Activated T-cell treated with anti-CD3 and anti-CD28 coated beads for 24 hours (primary cell): ENCODE data around the gene KIF19.
A peak's percentile ranks its signal among the peaks of the same experiment; 100 is the strongest.

ENCODE experiments used
- DNase-seq: peaks from one replicate; pipeline ENCODE4 v3.0.0-alpha.2; 2020; ENCODE audit warnings: low read depth

KIF19 gene

DNA sequence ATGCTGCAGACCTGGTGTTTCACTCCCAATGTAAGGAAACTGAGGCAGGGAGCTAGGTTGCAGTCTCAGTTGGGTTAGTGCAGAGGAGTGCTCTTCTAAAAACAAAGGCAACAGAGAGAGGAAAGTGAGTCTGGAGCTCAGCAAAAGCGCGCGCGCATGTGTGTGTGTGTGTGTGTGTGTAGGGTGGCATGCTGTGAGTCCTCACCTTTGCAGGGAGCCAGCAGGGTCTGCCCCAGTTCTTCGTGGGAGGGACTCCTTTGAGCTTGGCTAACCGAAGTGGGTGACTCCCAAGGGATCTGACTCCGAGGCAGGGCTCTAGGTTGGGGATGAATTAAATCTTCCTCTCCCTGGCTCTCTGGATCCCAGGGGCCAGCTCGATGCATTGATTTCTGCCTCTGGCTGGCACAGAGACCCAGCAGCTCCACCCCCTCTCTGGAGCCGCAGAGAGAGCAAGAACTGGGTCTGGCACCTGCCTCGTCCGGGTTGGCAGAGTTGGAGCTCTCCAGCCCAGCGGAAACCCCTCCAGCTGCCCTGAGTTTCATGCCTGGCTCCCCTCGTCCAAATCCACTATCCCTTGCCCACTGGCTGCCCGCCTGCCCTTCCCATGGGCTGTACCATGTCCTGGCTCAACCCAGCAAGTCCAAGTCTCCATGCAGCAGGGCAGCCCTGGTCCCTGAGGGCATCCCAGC lies 36.9 kb downstream of the KIF19 start:
- no peak for DNase-seq

DNA sequence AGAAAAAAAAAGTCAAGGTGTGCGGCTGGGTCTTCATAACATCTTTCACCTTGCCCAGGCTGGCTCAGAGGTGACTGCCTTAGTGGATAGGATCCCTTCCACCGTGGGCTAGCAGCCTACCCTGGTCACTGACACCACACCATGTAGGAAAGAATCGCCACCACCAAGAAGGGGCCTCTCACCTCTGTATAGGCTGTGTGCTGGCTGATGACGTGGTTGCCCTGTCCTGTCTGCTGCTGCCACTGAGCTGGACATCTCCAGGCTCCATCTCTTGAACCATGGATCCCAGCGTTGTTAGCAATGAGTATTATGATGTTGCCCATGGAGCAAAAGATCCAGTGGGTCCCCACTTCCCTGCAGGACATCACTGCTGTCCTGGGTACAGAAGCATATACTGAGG lies 41.2 kb downstream of the KIF19 start, which contains the start of gene GPR142:
GPR142 (plus strand) TSS at position 301 of the 400 bp plus-strand sequence. CDS start 2,035 bp downstream, outside the sequence.
- DNase-seq = no peak

DNA sequence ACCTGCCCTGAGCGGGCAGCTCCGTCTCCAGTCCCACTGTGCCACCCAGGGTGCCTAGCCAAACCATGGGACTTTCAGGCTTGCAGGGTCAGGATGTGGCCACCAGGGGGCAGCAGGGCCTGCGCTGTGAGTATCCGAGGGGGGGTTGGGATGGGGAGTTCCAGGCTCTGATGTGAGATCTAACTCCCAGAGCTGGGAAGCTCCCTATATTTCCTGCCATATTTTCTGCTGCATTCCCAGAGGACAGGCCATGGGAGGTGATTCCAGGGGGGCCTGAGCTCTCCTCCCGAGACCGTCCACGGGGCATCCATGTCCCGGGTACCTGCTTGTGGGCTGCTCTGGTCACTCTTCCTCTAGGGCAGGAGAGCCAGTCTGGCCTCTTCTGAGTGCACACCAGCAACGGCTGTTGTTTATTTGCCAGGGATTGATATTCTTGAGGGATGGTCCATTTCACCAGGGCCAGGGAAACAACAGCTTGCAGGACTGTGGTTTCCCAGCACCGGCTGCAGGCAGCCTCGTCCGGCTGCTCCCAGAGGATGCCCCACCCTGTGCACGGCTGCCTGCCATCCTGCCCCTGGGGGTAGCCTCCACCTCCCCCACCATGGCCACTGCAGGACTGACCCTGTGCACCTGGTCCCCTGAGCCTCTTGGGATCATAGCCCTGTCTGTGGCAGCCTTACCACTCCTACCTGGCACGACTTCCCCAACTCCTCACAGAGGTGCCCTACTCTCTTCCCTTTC lies 42.5 kb downstream of the KIF19 start:
- DNase-seq = peak; percentile 64

DNA sequence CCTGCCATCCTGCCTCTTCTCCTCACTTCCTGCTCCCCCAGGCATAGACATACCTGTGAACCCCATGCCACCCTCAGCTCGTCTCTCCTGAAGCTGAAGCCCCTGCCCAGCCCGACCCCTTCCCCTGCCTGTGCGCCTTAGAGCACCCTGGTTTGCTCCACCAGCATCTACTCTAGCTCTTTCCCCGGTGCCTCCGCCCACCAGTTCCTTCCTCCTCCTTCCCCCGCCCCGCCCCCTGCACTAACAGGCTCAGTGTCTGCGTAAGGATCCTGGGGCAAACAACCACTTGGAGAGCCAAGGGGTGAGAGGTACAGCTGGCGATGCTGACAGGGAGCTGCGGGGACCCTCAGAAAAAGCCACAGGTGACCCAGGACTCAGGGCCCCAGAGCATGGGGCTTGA lies 43.2 kb downstream of the KIF19 start:
- peak; percentile 47 for DNase-seq

DNA sequence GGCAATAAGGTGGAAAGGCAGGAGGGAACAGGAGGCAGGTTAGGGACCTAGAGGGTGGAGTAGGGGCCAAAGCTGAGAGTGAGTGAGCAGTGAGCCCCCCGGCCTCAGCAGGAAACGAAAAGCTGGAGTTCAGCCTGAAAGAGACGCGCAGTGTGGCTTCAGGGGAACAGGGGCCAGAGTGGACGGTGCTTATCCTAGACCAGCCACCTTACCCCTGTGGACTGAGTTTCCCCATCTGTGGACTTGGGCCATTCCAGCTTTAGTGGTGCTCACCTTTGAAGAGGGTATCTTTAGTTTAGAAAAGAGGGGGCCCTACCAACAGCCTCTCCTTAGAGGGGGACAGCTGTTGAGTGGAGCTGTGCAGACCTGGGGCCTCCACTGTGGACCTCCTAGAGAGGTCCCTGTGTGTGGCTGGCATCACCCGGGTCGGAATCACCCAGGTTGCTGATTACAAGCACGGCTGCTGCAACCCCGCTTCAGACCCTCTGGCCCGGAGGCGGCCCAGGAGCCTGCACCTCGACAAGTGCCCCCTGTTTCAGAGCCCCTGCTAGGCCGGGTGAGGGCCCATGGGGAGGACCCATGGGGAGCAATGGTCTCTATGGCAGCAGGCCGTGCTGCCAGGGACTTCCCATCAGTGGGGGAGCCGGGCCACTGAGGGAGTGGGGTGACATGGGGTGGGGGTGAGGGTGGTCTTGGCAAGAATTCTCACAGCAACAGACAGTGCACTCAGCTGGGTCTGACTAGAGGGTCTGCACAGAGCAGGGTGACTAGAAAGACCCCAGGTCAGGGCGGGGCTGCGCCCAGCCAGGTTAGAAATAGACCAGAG lies 43.9 kb downstream of the KIF19 start:
- DNase-seq = no peak

DNA sequence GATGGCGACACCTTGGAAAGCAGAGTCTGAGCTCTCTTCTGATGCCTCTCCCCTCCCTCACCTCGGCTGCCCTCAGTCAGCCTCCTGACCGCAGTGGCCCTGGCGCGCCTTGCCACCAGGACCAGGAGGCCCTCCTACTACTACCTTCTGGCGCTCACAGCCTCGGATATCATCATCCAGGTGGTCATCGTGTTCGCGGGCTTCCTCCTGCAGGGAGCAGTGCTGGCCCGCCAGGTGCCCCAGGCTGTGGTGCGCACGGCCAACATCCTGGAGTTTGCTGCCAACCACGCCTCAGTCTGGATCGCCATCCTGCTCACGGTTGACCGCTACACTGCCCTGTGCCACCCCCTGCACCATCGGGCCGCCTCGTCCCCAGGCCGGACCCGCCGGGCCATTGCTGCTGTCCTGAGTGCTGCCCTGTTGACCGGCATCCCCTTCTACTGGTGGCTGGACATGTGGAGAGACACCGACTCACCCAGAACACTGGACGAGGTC lies 45.7 kb downstream of the KIF19 start:
- no peak for DNase-seq

DNA sequence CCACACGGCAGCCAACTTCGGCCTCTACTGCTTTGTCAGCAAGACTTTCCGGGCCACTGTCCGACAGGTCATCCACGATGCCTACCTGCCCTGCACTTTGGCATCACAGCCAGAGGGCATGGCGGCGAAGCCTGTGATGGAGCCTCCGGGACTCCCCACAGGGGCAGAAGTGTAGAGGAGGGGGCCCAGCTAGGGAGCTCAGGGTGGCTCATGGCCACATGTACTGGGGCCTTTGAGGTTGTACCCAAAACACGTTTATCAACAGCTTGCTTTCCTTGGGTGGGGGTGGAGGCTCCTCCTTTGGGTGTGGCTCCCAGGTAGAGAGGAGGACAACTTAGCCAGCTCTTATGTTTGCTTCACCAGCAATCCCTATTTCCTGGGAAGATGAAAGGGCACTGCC lies 46.4 kb downstream of the KIF19 start:
- DNase-seq = no peak

DNA sequence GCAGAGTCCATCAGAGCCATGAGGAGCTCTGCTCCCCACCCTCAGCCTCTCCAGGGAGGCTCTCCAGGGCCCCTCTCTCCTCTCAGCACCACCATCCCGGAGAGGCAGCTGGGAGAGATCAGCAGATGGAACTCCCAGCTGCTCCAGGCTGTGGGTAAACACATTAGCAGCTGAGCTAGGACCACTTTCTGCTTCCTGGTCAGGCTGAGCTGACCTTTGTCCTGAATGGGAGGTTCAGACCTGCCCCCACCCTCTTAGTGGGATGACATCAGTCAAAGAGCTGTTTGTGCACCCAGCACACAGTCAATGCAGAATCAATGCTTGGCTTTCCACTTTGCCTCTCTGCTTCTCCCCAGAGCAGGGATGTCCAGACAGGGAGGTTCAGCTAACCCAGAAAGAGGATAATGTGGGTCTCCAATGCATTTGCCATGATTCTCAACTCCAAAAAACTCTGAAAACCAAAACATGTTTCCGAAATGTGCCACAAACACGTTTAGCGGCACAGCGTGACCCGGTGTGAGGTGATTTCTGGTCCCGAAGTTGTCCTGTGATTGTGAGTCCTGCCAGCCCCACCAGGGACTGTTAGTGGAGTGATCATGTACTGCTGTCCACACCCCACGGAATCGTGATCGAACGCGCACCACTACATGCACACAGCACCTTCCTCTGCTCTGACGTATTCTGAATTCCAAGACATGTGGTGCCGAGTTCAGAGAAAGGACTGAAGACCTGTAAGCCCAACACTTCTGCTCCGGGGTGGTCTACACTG lies 48.0 kb downstream of the KIF19 start:
- no peak for DNase-seq

DNA sequence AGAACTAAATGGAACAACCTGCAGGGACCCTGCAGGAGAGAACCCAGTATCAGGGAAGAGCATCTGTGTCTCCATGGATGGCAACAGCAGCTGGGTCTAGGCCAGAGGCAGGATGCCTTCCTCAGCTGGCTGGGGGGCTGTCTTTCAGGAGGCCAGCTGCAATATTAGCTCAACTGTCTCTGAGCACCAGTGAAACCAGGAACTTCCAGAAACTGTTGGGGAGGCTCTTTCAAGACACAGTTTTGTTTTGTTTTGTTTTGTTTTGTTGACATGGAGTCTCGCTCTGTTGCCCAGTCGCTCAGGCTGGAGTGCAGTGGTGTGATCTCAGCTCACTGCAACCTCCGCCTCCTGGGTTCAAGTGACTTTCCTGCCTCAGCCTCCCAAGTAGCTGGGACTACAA lies 48.8 kb downstream of the KIF19 start:
- DNase-seq = no peak

DNA sequence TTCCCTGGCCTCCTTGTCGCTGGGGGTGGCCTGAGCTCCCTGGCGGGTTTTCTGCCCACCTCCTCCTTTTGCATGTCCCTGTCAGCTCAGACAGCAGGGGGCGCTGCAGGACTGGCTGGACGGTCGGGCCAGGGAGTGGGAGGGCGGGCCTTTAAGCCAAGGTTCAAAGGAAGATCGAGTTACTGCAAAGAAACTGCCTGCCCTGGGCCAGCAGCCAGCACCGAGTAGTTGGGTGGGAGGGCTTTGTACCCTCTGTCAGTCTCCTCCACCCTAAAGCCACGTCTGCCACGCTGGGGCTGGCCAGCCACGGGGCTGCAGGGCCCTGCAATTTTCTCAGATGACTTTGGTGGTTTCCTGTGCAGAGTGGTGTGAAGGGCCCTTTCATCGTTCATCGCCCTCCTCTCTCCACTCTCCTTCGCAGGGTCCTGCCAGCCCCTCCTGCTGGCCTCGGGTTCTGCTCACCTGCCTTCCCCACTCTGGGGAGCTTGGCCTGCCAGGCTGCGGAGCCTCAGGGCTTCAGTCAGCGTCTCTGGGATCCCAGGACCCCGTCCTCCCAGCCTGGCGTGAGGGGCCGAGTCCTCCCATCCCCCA lies 53.6 kb downstream of the KIF19 start:
- peak; percentile 86 for DNase-seq

DNA sequence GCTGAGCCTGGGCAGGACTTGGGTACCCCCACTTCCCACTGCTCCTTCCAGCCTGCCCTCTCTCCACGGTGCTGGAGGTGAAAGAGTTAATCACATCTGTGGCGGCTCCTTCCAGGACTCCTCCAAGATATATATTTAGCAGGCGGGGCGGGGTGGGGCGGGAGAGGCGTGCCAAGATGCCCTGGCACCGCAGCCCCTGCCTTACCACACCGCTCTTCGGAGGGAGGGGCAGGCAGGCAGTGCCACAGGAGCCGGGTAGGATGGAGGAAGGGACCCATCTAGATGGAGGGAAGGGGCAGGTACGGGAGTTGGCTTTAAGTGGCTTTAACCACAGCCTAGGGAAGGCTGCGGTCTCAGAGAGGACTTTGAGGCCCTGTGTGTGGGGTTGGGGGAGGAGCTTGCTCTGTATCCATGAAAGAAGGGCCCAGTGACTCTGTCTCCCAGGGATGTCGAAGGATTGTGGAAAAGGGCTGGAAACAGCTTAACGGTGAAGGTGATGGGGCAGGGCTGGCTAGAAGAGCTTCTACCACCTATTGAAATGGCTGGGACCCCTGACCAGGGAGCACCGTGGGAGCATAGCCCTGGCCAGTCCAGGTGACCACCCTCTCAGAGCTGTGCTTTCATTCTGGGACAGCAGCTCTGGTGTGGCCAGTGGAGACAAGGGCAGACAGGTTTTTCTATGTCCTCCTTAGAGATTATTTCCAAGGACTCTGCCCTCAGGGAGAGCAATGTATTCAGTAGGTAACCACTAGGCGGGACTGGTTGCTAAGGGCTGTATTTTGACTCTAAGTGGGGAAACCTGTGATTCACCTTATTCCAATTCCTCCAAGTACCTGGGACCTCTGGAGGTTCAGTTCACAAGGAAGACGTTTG lies 54.3 kb downstream of the KIF19 start:
- DNase-seq = no peak

DNA sequence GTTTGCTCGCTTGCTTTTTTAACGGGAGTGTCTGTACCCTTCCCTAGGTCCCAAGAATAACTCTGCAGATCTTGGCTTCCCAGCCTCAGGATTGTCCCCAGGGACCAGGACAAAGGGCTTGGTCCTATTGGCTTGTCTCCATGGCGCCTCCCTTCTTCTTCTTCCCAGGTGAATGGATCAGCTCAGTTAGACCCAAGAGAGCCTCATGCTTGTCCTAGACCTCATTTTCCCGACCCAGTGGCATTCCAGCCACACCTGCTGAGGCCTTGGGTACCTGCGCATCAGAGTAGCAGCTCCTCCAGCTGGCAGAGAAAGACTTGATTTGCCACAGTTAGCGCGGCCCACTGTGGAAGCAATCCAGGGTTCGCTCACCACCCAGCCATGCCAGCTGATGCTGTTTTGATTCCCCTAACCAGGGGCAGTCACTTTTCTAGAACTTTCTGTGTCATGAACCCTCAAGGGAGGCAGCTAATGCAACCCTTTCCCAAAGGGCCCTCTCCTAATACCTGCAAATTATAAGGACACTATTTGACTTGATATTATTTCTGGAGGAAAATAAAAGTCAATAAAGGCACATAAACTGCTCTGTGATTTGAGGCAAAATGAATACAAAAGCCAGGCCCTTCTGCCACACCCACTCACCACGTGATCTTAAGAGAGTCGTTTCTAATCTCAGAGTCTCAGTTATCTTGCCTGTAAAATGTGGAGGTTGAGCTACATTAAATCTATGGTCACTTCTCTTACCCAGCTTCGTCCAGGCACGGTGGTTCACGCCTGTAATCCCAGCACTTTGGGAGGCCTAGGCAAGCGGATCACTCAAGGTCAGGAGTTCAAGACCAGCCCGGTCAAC lies 55.2 kb downstream of the KIF19 start:
- DNase-seq = no peak

DNA sequence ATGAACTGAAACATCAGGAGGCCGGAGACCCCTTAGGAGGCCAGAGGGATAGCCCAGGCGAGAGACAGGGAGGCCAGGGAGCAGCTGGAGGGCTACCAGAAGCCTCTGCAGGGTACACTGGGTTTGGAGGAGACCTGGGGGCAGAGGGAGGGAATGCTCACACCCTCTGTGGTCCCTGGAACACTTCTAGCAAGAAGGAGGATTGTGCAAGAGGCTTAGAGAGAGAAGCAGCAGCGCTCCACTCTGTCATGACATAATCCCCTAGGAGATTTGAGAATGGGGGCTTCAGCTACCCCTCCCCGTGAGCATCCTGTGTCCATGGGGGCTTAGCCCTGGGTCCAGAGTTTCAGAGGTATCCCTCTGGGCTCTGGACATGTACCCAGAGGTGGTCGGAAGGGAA lies 57.1 kb downstream of the KIF19 start:
- DNase-seq = no peak

DNA sequence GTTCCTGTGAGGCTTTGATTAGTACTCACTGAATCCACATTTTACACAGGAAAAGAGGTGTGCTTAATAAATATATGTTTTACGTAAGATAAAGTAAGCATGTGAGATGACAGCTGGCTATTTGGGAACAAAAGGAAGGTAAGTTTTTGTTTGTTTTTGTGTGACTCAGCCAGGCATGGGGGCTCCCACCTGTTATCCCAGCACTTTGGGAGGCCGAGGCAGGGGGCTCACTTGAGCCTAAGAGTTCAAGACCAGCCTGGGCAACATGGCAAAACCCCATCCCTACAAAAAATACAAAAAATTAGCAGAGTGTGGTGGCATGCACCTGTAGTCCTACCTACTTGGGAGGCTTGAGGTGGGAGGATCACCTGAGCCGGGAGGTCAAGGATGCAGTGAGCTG lies 59.2 kb downstream of the KIF19 start:
- DNase-seq = no peak

DNA sequence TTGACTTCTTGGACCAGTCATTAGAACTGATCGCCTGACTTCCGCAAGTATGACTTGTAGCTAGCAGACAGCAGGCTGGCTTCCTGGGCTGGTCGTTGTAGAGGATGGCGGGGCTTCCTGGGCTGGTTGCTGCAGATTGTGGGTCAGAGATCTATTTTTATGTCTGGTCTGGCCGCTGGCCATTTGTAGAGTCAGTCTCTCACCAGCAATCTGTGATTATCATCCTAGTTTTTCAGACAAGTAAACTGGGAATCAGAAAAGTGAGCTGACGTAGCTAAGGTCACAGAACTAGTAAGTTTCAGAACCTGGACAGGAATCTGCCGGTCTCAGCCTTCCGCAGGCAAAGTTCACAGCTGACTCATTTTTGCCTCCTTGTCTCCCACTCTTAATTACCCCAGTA lies 60.4 kb downstream of the KIF19 start:
- no peak for DNase-seq

DNA sequence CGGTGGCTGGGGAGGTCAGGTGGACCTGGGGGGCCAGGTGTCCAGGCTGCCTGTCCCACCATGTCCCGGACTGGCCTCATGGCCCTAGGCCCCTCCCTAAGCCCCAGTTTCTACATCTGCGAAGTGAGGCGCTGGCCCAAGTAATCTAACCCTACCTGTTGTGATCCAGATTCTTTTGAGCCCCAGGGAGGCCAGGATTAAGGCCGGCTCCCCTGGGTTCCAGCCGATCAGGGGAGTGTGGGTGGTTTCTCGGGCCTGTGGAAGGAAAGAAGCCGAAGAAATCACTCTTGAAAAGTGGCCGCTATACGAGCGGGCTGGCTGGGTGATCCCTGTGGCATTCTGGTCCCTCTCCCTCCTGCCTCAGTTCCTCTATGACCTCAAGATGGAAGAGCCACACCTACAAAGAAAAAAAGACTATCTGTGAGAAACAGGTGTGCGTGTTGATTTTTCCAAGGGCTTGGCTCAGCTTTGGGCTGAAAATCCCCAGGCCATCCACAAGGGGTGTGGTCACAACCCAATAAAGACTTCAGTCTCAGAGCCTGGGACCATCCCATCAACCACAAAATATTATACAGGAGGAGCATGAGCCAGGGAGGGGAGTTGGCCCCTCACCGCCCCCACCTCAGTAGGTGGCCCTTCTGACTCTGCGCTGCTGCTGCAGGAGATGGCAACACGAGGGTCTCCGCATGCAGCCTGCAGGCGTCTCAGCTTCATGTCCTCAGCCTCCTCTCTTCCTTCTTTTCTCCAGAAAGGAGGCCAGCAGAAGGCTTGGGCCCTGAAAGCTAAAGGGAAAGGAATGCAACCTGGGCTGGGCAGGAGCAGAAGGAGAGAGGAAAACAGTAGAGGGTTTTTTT lies 61.6 kb downstream of the KIF19 start:
- no peak for DNase-seq

DNA sequence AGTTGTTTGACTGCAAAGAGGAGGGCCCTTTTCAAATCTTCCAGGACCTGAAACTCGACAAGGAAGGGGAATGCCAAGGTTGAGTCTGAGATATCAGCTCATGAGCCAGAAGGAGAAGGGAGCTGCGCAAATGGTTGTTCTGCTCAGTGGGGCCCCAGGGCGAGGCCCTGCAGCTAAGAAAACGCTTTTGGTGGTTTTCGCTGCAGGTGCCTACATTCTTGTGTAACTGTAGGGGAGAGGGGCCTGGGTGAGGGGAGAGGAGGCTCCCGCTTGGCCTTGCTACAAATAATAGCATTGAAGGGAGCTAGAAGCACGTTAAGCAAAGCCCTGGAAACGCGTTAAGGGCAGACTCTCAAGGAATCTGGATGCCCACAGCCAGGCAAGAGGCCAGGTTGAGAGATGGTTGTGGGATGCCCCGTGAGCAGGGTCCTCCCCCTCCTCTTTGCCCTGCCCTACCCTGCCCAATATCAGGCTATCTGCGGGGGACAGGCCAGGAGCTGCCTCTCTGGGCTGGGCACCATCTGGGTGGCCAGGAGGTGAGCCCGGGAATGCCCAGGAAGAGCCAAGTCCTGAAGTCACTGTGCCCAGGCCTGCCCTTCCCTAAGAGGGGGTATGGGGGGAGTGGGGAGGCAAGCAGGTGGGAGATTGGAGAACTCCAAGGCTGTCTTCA lies 63.2 kb downstream of the KIF19 start:
- DNase-seq = no peak
